Endodermal cell (in vitro differentiated cells): ENCODE data around the gene MIDN. TPM values are rescaled to one million over a fixed set of nuclear protein-coding genes. Genes with fewer than 3 reads are reported as not detected.
"Not testable (repeated sequence)": the region's sequence is repeated elsewhere in the genome, so short reads cannot be mapped to it uniquely, and the experiment has no call there.

ENCODE experiments used
- DNase-seq: peaks from one replicate; pipeline ENCODE4 v3.0.0-alpha.2; 2017
- H3K27ac ChIP-seq: 2 replicates; pipeline ENCODE4 v1.5.1; 2013; ENCODE audit warnings: mild to moderate bottlenecking, low read depth, low read length, moderate library complexity
- H3K27me3 ChIP-seq: 2 replicates; pipeline ENCODE4 v1.6.1; 2013; ENCODE audit warnings: mild to moderate bottlenecking, low read length, moderate library complexity; ENCODE audit not compliant: insufficient read depth, control insufficient read depth, poor library complexity, severe bottlenecking
- H3K36me3 ChIP-seq: 2 replicates; pipeline ENCODE4 v1.7.0; 2013; ENCODE audit warnings: mild to moderate bottlenecking, low read length, moderate library complexity; ENCODE audit not compliant: control insufficient read depth, insufficient read depth
- H3K4me1 ChIP-seq: one replicate; pipeline ENCODE4 v1.7.0; 2013; ENCODE audit warnings: low read length; ENCODE audit not compliant: control insufficient read depth, insufficient read depth
- H3K4me3 ChIP-seq: 2 replicates; pipeline ENCODE4 v1.5.1; 2013; ENCODE audit warnings: mild to moderate bottlenecking, low read length, moderate library complexity
- H3K9ac ChIP-seq: 2 replicates; pipeline ENCODE4 v1.6.1; 2013; ENCODE audit warnings: mild to moderate bottlenecking, low read length, moderate library complexity; ENCODE audit not compliant: poor library complexity, severe bottlenecking; ENCODE audit errors: extremely low read depth
- H3K9me3 ChIP-seq: 2 replicates; pipeline ENCODE4 v1.6.1; 2013; ENCODE audit warnings: mild to moderate bottlenecking, low read length, moderate library complexity; ENCODE audit not compliant: control insufficient read depth
- H3K27ac Mint-ChIP-seq: 2 replicates; pipeline ENCODE4 v1.8.0; 2020; ENCODE audit warnings: mixed read lengths
- H3K27me3 Mint-ChIP-seq: 2 replicates; pipeline ENCODE4 v1.8.0; 2021; ENCODE audit warnings: mild to moderate bottlenecking, mixed read lengths; ENCODE audit not compliant: insufficient read depth
- H3K36me3 Mint-ChIP-seq: 2 replicates; pipeline ENCODE4 v1.8.0; 2020; ENCODE audit warnings: low read depth, mixed read lengths
- H3K4me1 Mint-ChIP-seq: 2 replicates; pipeline ENCODE4 v1.8.0; 2020; ENCODE audit warnings: mixed read lengths
- H3K4me3 Mint-ChIP-seq: 2 replicates; pipeline ENCODE4 v1.8.0; 2020; ENCODE audit warnings: mild to moderate bottlenecking, moderate library complexity, mixed read lengths
- H3K9me3 Mint-ChIP-seq: 2 replicates; pipeline ENCODE4 v1.8.0; 2020; ENCODE audit warnings: mild to moderate bottlenecking, mixed read lengths
- WGBS, 2 experiments: methylation state at CpG; one replicate each; pipeline versions ENCODE4 v1.1.5 to v1.1.7; 2013; ENCODE audit warnings: missing lambda C conversion rate in 2 of 2, mixed read lengths in 1 of 2; ENCODE audit not compliant: insufficient coverage in 1 of 2, insufficient read length in 1 of 2; 5-methylcytosine and 5-hydroxymethylcytosine counted together
- long read RNA-seq, 4 experiments: library from polyadenylated mRNA in 2 of 4; library from RNA in 1 of 4; library from capped mRNA in 1 of 4; stranded (forward) in 3 of 4; unstranded in 1 of 4; transcript quantifications; one replicate each; pipeline ENCODE4 v2.0.0, GENCODE V29; 2020 to 2021; ENCODE audit warnings: inconsistent platforms in 1 of 4
- polyA plus RNA-seq, 2 experiments: library from polyadenylated mRNA; stranded (reverse); fragments of 50-300 nt; gene quantifications; one replicate each; pipeline ENCODE4 v1.2.3, GENCODE V29; 2013
- total RNA-seq, 2 donors: library from RNA; stranded (reverse); fragmentation: NEBNext Ultra II Directional in 1 of 2; extraction: Animal tissue kit (Norgen Biotek cat#: 25700) in 1 of 2; gene quantifications; 2 replicates in 1 of 2; 3 replicates in 1 of 2; pipeline ENCODE4 v1.2.1, GENCODE V29; 2021
- TF ChIP-seq, protein P1 (sequence below): fragments of 200-600 bp; sonication (generic); conservative IDR thresholded peaks from 2 replicates; pipeline ENCODE4 v1.5.0; 2021; ENCODE audit warnings: antibody characterized with exemption, mild to moderate bottlenecking

The MIDN gene
- total RNA-seq = 100 to 1,000 TPM; 183 to 185 TPM
- 126 TPM for polyA plus RNA-seq (2013, experiment 1 of 2)
- 115 TPM for polyA plus RNA-seq (2013, experiment 2 of 2)
- long read RNA-seq, experiment 1, transcript MIDN-206 (7 exons, 3,243 nt) = major isoform, 8 of 73 reads
- long read RNA-seq, experiment 1, partial matches to known transcripts = 60 of 73 reads
- long read RNA-seq, experiment 1, other reads (novel, unspliced or antisense) = 5 of 73 reads
- long read RNA-seq, experiment 2, transcript MIDN-206 (7 exons, 3,243 nt) = major isoform, 10 of 34 reads
- long read RNA-seq, experiment 2, partial matches to known transcripts = 17 of 34 reads
- long read RNA-seq, experiment 2, other reads (novel, unspliced or antisense) = 3 of 34 reads
- long read RNA-seq, experiment 3, partial matches to known transcripts = 3 of 7 reads
- long read RNA-seq, experiment 3, other reads (novel, unspliced or antisense) = 4 of 7 reads
- long read RNA-seq, experiment 4, partial matches to known transcripts = 0 of 1 reads
- long read RNA-seq, experiment 4, other reads (novel, unspliced or antisense) = 1 of 1 reads

- Histone ChIP-seq H3K27me3 (no peaks in the 10 kb centered on the region), H3K36me3 (peaks cover 14% of the 10 kb centered on the region), H3K4me3 (peak within 1 kb of the TSS; percentile 73), H3K27ac (peak within 1 kb of the TSS; percentile 99), H3K9ac (peak within 1 kb of the TSS; percentile 80), H3K4me1 (peaks cover 6% of the 10 kb centered on the region), H3K9me3 (no peaks in the 10 kb centered on the region)
- TF ChIP-seq, protein P1, sequence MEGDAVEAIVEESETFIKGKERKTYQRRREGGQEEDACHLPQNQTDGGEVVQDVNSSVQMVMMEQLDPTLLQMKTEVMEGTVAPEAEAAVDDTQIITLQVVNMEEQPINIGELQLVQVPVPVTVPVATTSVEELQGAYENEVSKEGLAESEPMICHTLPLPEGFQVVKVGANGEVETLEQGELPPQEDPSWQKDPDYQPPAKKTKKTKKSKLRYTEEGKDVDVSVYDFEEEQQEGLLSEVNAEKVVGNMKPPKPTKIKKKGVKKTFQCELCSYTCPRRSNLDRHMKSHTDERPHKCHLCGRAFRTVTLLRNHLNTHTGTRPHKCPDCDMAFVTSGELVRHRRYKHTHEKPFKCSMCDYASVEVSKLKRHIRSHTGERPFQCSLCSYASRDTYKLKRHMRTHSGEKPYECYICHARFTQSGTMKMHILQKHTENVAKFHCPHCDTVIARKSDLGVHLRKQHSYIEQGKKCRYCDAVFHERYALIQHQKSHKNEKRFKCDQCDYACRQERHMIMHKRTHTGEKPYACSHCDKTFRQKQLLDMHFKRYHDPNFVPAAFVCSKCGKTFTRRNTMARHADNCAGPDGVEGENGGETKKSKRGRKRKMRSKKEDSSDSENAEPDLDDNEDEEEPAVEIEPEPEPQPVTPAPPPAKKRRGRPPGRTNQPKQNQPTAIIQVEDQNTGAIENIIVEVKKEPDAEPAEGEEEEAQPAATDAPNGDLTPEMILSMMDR = peak; percentile 57
- no peaks in the 10 kb centered on the region for H3K27me3 Mint-ChIP-seq
- H3K27ac Mint-ChIP-seq = peak within 1 kb of the TSS; percentile 93
- DNase-seq = peak; percentile 95
- WGBS, 2 experiments = 3 to 5% methylated on average over 17 to 60 of the region's 60 CpGs
- peaks cover 2% of the 10 kb centered on the region for H3K4me1 Mint-ChIP-seq
- peak within 1 kb of the TSS; percentile 87 for H3K4me3 Mint-ChIP-seq
- H3K9me3 Mint-ChIP-seq = no peaks in the 10 kb centered on the region
- H3K36me3 Mint-ChIP-seq = peaks cover 12% of the 10 kb centered on the region
These were observed at the start of gene MIDN for GRCh38 chr19:1248139-1248785. Gene MIDN, plus strand, starts transcription at chr19:1248583. Its CDS starts 1,714 bp downstream, at chr19:1250297.

DNA sequence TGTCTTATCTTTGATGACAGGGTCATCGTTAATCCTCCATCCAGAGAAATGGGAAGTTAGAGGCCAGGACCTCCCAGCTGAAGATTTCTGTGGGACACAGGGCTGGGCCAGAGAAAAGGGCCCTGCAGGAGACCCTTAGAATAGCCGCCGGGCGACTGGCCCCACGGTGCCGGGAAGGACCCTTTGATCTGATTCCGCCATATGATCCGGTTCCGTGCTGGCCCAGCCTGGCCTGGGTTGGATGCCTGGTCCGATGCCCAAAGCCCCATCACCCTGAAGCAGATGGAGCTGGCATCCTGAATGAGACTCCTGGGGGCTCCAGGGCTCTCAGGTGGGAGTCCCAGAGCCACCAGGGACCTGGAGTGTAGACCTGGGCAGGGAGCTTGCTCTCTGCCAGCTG, 48.9 kb upstream of the MIDN start:
- Mint-ChIP-seq H3K27ac (no peak overlapping the region), H3K4me1 (no peaks in the 10 kb centered on the region)
- TF ChIP-seq, protein P1 = no peak

GRCh38 chr19:1200614-1201013, 47.8 kb upstream of the MIDN start:
- H3K9me3 Mint-ChIP-seq, H3K9ac ChIP-seq, H3K36me3 ChIP-seq, H3K36me3 Mint-ChIP-seq, H3K4me1 ChIP-seq, H3K9me3 ChIP-seq, H3K4me3 ChIP-seq, H3K27ac ChIP-seq, H3K27ac Mint-ChIP-seq, H3K27me3 ChIP-seq, H3K4me3 Mint-ChIP-seq, H3K4me1 Mint-ChIP-seq, DNase-seq, H3K27me3 Mint-ChIP-seq: not testable (repeated sequence)
- 80 to 93% methylated on average over 2 to 4 of the region's 4 CpGs for WGBS, 2 experiments

More for the DNA sequence above, 48.9 kb upstream of the MIDN start:
- H3K27ac ChIP-seq = no peak overlapping the region
- H3K27me3 Mint-ChIP-seq = no peaks in the 10 kb centered on the region
- no peak overlapping the region for H3K4me3 ChIP-seq
- no peak overlapping the region for H3K9ac ChIP-seq
- H3K36me3 ChIP-seq = no peaks in the 10 kb centered on the region
- WGBS, 2 experiments = 89% methylated on average over 8 to 10 of the region's 10 CpGs
- no peak overlapping the region for H3K4me3 Mint-ChIP-seq
- H3K27me3 ChIP-seq = no peaks in the 10 kb centered on the region
- H3K9me3 ChIP-seq = no peaks in the 10 kb centered on the region
- H3K36me3 Mint-ChIP-seq = no peaks in the 10 kb centered on the region
- no peaks in the 10 kb centered on the region for H3K9me3 Mint-ChIP-seq
- no peaks in the 10 kb centered on the region for H3K4me1 ChIP-seq
- DNase-seq = no peak
